Loucy (cell line): ENCODE measurements around the gene TMEM45A.

Source experiments
- H2AFZ ChIP-seq: fragments of 200-600 bp; sonication (generic); 2 replicates; pipeline ENCODE4 v1.6.0; 2016; ENCODE audit warnings: antibody characterized with exemption, mild to moderate bottlenecking, low read length, moderate library complexity
- H3F3A ChIP-seq: fragments of 200-600 bp; 2 replicates; pipeline ENCODE4 v1.6.0; 2016; ENCODE audit warnings: antibody characterized with exemption, low read depth, mild to moderate bottlenecking
- H3K27me3 ChIP-seq: fragments of 200-600 bp; sonication (generic); 2 replicates; pipeline ENCODE4 v1.6.1; 2014; ENCODE audit warnings: low read length, mild to moderate bottlenecking; ENCODE audit not compliant: insufficient read depth, poor library complexity, severe bottlenecking
- H3K36me3 ChIP-seq: fragments of 200-600 bp; sonication (generic); 2 replicates; pipeline ENCODE4 v1.6.1; 2016; ENCODE audit warnings: low read length; ENCODE audit not compliant: insufficient read depth
- H3K4me1 ChIP-seq: fragments of 200-600 bp; sonication (generic); 2 replicates; pipeline ENCODE4 v1.5.1; 2014; ENCODE audit warnings: low read length, mild to moderate bottlenecking; ENCODE audit not compliant: insufficient read depth, poor library complexity, severe bottlenecking
- H3K4me2 ChIP-seq: fragments of 200-600 bp; sonication (generic); 2 replicates; pipeline ENCODE4 v1.6.0; 2014; ENCODE audit warnings: antibody characterized with exemption, low read length, low read depth, mild to moderate bottlenecking; ENCODE audit not compliant: poor library complexity, severe bottlenecking
- H3K4me3 ChIP-seq: fragments of 200-600 bp; sonication (generic); 2 replicates; pipeline ENCODE4 v1.5.1; 2014; ENCODE audit warnings: low read length, mild to moderate bottlenecking, mixed read lengths; ENCODE audit not compliant: poor library complexity, severe bottlenecking
- H3K79me2 ChIP-seq: fragments of 200-600 bp; sonication (generic); 2 replicates; pipeline ENCODE4 v1.6.1; 2014; ENCODE audit warnings: low read length; ENCODE audit not compliant: insufficient read depth
- H3K9ac ChIP-seq: fragments of 200-600 bp; sonication (generic); 2 replicates; pipeline ENCODE4 v1.6.0; 2014; ENCODE audit warnings: mild to moderate bottlenecking, low read depth, low read length, moderate library complexity; ENCODE audit not compliant: poor library complexity, severe bottlenecking
- H3K9me2 ChIP-seq: fragments of 200-600 bp; sonication (generic); replicated peaks from 2 replicates; pipeline ENCODE4 v1.6.1; 2016; ENCODE audit warnings: low read depth, low read length, mixed read lengths
- H3K9me3 ChIP-seq: fragments of 200-600 bp; sonication (generic); 2 replicates; pipeline ENCODE4 v1.6.1; 2014; ENCODE audit warnings: mild to moderate bottlenecking, antibody characterized with exemption, low read length, low read depth; ENCODE audit not compliant: insufficient read depth
- H4K20me1 ChIP-seq: fragments of 200-600 bp; sonication (generic); 2 replicates; pipeline ENCODE4 v1.6.0; 2014; ENCODE audit warnings: antibody characterized with exemption, low read length, mild to moderate bottlenecking; ENCODE audit not compliant: insufficient read depth, poor library complexity, severe bottlenecking
- CTCF ChIP-seq: fragments of 200-600 bp; sonication (generic); conservative IDR thresholded peaks from 2 replicates; pipeline ENCODE4 v1.5.1; 2014; ENCODE audit warnings: mild to moderate bottlenecking, antibody characterized with exemption, low read length
- EZH2phosphoT487 ChIP-seq: fragments of 200-600 bp; IDR thresholded peaks from 2 replicates; pipeline ENCODE4 v1.6.1; 2018; ENCODE audit warnings: antibody characterized with exemption, mild to moderate bottlenecking, moderate library complexity, borderline replicate concordance

Gene TMEM45A

GRCh38 chr3:100532411-100532810, 40.0 kb downstream of the TMEM45A start:
- TF ChIP-seq EZH2phosphoT487 (no peak), CTCF (no peak)
- H3K79me2 ChIP-seq, result no peaks in the 10 kb centered on the region
- no peak overlapping the region for H3K4me2 ChIP-seq
- H3K36me3 ChIP-seq, result no peaks in the 10 kb centered on the region
- H3K9me3 ChIP-seq, result no peaks in the 10 kb centered on the region
- H3K4me3 ChIP-seq, result no peak overlapping the region
- no peak overlapping the region for H3K9ac ChIP-seq
- H4K20me1 ChIP-seq, result no peaks in the 10 kb centered on the region
- H3K27me3 ChIP-seq, result no peaks in the 10 kb centered on the region
- H3F3A ChIP-seq, result no peaks in the 10 kb centered on the region
- H3K9me2 ChIP-seq, result no peaks in the 10 kb centered on the region
- H3K4me1 ChIP-seq, result no peaks in the 10 kb centered on the region
- H2AFZ ChIP-seq, result no peak overlapping the region

GRCh38 chr3:100533176-100533575, 40.8 kb downstream of the TMEM45A start:
- Histone ChIP-seq H3K9me2 (no peaks in the 10 kb centered on the region), H3K4me3 (no peak overlapping the region), H3K4me1 (no peaks in the 10 kb centered on the region), H3K4me2 (no peak overlapping the region), H3K27me3 (no peaks in the 10 kb centered on the region), H2AFZ (no peak overlapping the region), H3F3A (no peaks in the 10 kb centered on the region), H4K20me1 (no peaks in the 10 kb centered on the region), H3K9me3 (no peaks in the 10 kb centered on the region), H3K9ac (no peak overlapping the region), H3K36me3 (no peaks in the 10 kb centered on the region), H3K79me2 (no peaks in the 10 kb centered on the region)
- TF ChIP-seq EZH2phosphoT487 (no peak), CTCF (no peak)

- H3K4me3 ChIP-seq, result no peak overlapping the region
- H3K27me3 ChIP-seq, result no peaks in the 10 kb centered on the region
- H3F3A ChIP-seq, result no peaks in the 10 kb centered on the region
- H3K9me3 ChIP-seq, result no peaks in the 10 kb centered on the region
- 0 out of 2 replicates have a peak, but pooled peaks cover 4% of the 10 kb centered on the region for H3K9me2 ChIP-seq
- no peaks in the 10 kb centered on the region for H3K79me2 ChIP-seq
- no peaks in the 10 kb centered on the region for H3K4me1 ChIP-seq
- TF ChIP-seq CTCF, result no peak
- H2AFZ ChIP-seq, result no peak overlapping the region
- H3K36me3 ChIP-seq, result no peaks in the 10 kb centered on the region
- H3K9ac ChIP-seq, result no peak overlapping the region
- H3K4me2 ChIP-seq, result no peak overlapping the region
- H4K20me1 ChIP-seq, result no peaks in the 10 kb centered on the region
Measured at GRCh38 chr3:100535610-100535943, 43.2 kb downstream of the TMEM45A start.
